K562 (cell line): ENCODE results near the gene CACNA1C. TPM values are rescaled to one million over a fixed set of nuclear protein-coding genes. Genes with fewer than 3 reads are reported as not detected.

ENCODE experiments used
- ATAC-seq: fragments of 200-7000 bp; cut with Tn5 transposase; 3 replicates; pipeline ENCODE4 v1.9.1; 2020; ENCODE audit warnings: moderate library complexity
- BruUV-seq: library from RNA; stranded (reverse); fragments of 400-500 nt; replicated peaks from 2 replicates; lab custom pipeline; 2021; lab: Mats Ljungman, UMichigan
- CTCF ChIA-PET: fragments of 300-600 bp; formaldehyde crosslinking; extraction: SDS; loops from one replicate; lab custom pipeline; 2021; ENCODE audit warnings: low intra/inter-chr PET ratio; lab: Yijun Ruan, JAX
- POLR2A ChIA-PET: fragments of 300-600, 350-650 bp; sonication (Branson Sonifier 250); formaldehyde crosslinking; extraction: SDS; loops from one replicate; lab custom pipeline; 2021; ENCODE audit warnings: antibody characterized with exemption, inconsistent platforms; lab: Yijun Ruan, JAX
- DNase-seq, 4 experiments: peaks; one replicate each; pipeline versions ENCODE4 v3.0.0 to v3.0.0-alpha.2; 2011 to 2018; ENCODE audit warnings: low spot score in 3 of 4, mixed read lengths in 3 of 4; ENCODE audit errors: extremely low read depth in 1 of 4
- FAIRE-seq: peaks from 2 replicates; lab custom pipeline; 2011; peaks lifted over from hg19 to GRCh38; lab: Jason Lieb, UNC
- H2AFZ ChIP-seq: 2 replicates; pipeline ENCODE4 v1.6.0; 2011; ENCODE audit warnings: low read depth, low read length, control low read depth, inconsistent platforms
- H3K27ac ChIP-seq: fragments of 200-600 bp; 3 replicates; pipeline ENCODE4 v1.8.0; 2011; ENCODE audit warnings: low read depth, mild to moderate bottlenecking, control low read depth, inconsistent platforms, low read length, moderate library complexity, mixed read lengths; ENCODE audit errors: extremely low read depth
- H3K27me3 ChIP-seq, 2 experiments: fragments of 300-600 bp in 1 of 2; 2 replicates in 1 of 2; 3 replicates in 1 of 2; pipeline versions ENCODE4 v1.6.0 to v1.8.0; 2011; ENCODE audit warnings: inconsistent platforms in 2 of 2, low read length in 2 of 2, mild to moderate bottlenecking in 1 of 2, mixed read lengths in 1 of 2, moderate library complexity in 1 of 2; ENCODE audit not compliant: control insufficient read depth in 2 of 2, insufficient read depth in 2 of 2
- H3K36me3 ChIP-seq: fragments of 300-600 bp; 3 replicates; pipeline ENCODE4 v1.8.0; 2011; ENCODE audit warnings: mild to moderate bottlenecking, low read length, inconsistent platforms; ENCODE audit not compliant: control insufficient read depth, insufficient read depth
- H3K4me1 ChIP-seq, 2 experiments: fragments of 200-600 bp in 1 of 2; replicated peaks in 1 of 2; 2 replicates in 1 of 2; 3 replicates in 1 of 2; pipeline versions ENCODE4 v1.5.1 to v1.8.0; 2011; ENCODE audit warnings: inconsistent platforms in 2 of 2, low read length in 2 of 2, mild to moderate bottlenecking in 1 of 2, mixed read lengths in 1 of 2, moderate library complexity in 1 of 2; ENCODE audit not compliant: control insufficient read depth in 2 of 2, insufficient read depth in 2 of 2
- H3K4me2 ChIP-seq: 2 replicates; pipeline ENCODE4 v1.6.1; 2011; ENCODE audit warnings: low read length, control low read depth, inconsistent platforms, mixed read lengths; ENCODE audit not compliant: insufficient read depth
- H3K4me3 ChIP-seq: fragments of 200-600 bp; sonication (generic), shearing (Covaris generic); 2 replicates; pipeline ENCODE4 v1.5.1; 2016; ENCODE audit warnings: control low read depth, inconsistent platforms
- H3K79me2 ChIP-seq: fragments of 200-600 bp; 3 replicates; pipeline ENCODE4 v1.8.0; 2011; ENCODE audit warnings: low read length, inconsistent platforms; ENCODE audit not compliant: control insufficient read depth, insufficient read depth
- H3K9ac ChIP-seq, 2 experiments: 2 replicates each; pipeline versions ENCODE4 v1.6.0 to v1.6.1; 2011; ENCODE audit warnings: low read depth in 2 of 2, low read length in 2 of 2, control low read depth in 1 of 2, inconsistent platforms in 1 of 2, mild to moderate bottlenecking in 1 of 2, mixed read lengths in 1 of 2; ENCODE audit not compliant: insufficient read depth in 1 of 2
- H3K9me1 ChIP-seq: one replicate; pipeline ENCODE4 v1.6.0; 2011; ENCODE audit warnings: inconsistent platforms, mild to moderate bottlenecking, low read length, moderate library complexity; ENCODE audit not compliant: control insufficient read depth, insufficient read depth
- H3K9me3 ChIP-seq: replicated peaks from 2 replicates; pipeline ENCODE4 v1.5.1; 2011; ENCODE audit warnings: low read depth, low read length, inconsistent platforms; ENCODE audit not compliant: control insufficient read depth, insufficient read depth
- H4K20me1 ChIP-seq: replicated peaks from 2 replicates; pipeline ENCODE4 v1.6.1; 2011; ENCODE audit warnings: low read length, inconsistent platforms, mixed read lengths; ENCODE audit not compliant: control insufficient read depth, insufficient read depth
- WGBS: fragments of 100-300 bp; shearing (Covaris generic); methylation state at CpG from one replicate; pipeline ENCODE4 v1.1.6; 2016; ENCODE audit warnings: low coverage, mixed read lengths; ENCODE audit not compliant: insufficient coverage; ENCODE audit errors: missing lambda C conversion rate; 5-methylcytosine and 5-hydroxymethylcytosine counted together
- in situ Hi-C: fragments of 300-500 bp; cut with MboI; formaldehyde crosslinking; loops from 4 replicates; pipeline ENCODE4 v1.15.0; 2018; ENCODE audit warnings: inconsistent platforms, mixed read lengths
- intact Hi-C: fragments of 100-400 bp; cut with micrococcal nuclease; formaldehyde crosslinking; loops from 2 replicates; pipeline ENCODE4 v1.14.2; 2022
- polyA plus RNA-seq, 8 experiments: library from polyadenylated mRNA; depleted of rRNA in 4 of 8; stranded (reverse) in 5 of 8; unstranded in 3 of 8; fragments of >200 nt; fragmentation: Nextera tagmentation in 2 of 8; fragmentation: Illumina TruSeq in 1 of 8; extraction: Ambion mirVana in 2 of 8; extraction: Trizol in 1 of 8; gene quantifications; 2 replicates each; pipeline versions ENCODE4 v1.2.1 to v1.2.3, GENCODE V29; 2011 to 2014; ENCODE audit warnings: inconsistent platforms in 1 of 8, missing spikeins in 1 of 8
- total RNA-seq, 7 experiments: library from RNA; depleted of rRNA in 6 of 7; stranded (reverse); fragments of >200 nt in 6 of 7; fragmentation: Illumina TruSeq in 2 of 7; extraction: Trizol in 2 of 7; gene quantifications; 2 replicates each; pipeline versions ENCODE4 v1.2.1 to v1.2.3, GENCODE V29; 2011 to 2021; ENCODE audit warnings: low replicate concordance in 1 of 7
- TF ChIP-seq, protein P1 (sequence below): sonication (generic); formaldehyde crosslinking; IDR thresholded peaks from 2 replicates; pipeline ENCODE4 v1.8.1; 2023; ENCODE audit warnings: mild to moderate bottlenecking, missing genetic modification reagents
- TF ChIP-seq, protein P2 (sequence below), 3 experiments: IDR thresholded peaks in 2 of 3; conservative IDR thresholded peaks in 1 of 3; 2 replicates each; pipeline ENCODE4 v1.5.1; 2011 to 2012; ENCODE audit warnings: low read length in 3 of 3, mild to moderate bottlenecking in 3 of 3, control low read depth in 2 of 3, improper control_type of control experiment in 1 of 3, inconsistent platforms in 1 of 3, low read depth in 1 of 3, mixed read lengths in 1 of 3, moderate library complexity in 1 of 3; ENCODE audit not compliant: insufficient read depth in 2 of 3

The CACNA1C gene
- total and polyA plus RNA-seq, 9 of the 15 experiments (the other 6 are each of a cell fraction or from before 2014, with no cell fraction given): not detected

- no peak for FAIRE-seq
- intact Hi-C loops: loop anchor here (5.0 kb wide), 2 partner anchors 223 to 523 kb away; no protein-coding TSS in a partner anchor
- Histone ChIP-seq H3K27me3 (peaks cover 0 to 28% of the 10 kb centered on the region in 2 experiments; a peak in 3 of 5 replicates), H3K9me3 (no peaks in the 10 kb centered on the region), H3K4me3 (no peak overlapping the region), H3K27ac (no peak overlapping the region), H4K20me1 (no peaks in the 10 kb centered on the region), H3K36me3 (no peaks in the 10 kb centered on the region), H3K4me1 (no peaks in the 10 kb centered on the region), H3K9ac (no peak overlapping the region), H3K79me2 (no peaks in the 10 kb centered on the region), H3K4me2 (no peak overlapping the region), H2AFZ (no peak overlapping the region), H3K9me1 (no peaks in the 10 kb centered on the region)
- in situ Hi-C loops: loop anchor here (10.0 to 25.0 kb wide), 2 partner anchors 228 to 526 kb away; no protein-coding TSS in a partner anchor
- ChIA-PET CTCF (interaction anchor here (0.6 kb wide), 1 partner anchor 59 kb away, joined by 3 read pairs; no protein-coding TSS in a partner anchor), POLR2A (no interaction called here)
- DNase-seq: no peak
- no TSS peak for BruUV-seq
- WGBS: 0% methylated on average over 5 of the region's 6 CpGs
- ATAC-seq: no peak
- TF ChIP-seq, protein P1, sequence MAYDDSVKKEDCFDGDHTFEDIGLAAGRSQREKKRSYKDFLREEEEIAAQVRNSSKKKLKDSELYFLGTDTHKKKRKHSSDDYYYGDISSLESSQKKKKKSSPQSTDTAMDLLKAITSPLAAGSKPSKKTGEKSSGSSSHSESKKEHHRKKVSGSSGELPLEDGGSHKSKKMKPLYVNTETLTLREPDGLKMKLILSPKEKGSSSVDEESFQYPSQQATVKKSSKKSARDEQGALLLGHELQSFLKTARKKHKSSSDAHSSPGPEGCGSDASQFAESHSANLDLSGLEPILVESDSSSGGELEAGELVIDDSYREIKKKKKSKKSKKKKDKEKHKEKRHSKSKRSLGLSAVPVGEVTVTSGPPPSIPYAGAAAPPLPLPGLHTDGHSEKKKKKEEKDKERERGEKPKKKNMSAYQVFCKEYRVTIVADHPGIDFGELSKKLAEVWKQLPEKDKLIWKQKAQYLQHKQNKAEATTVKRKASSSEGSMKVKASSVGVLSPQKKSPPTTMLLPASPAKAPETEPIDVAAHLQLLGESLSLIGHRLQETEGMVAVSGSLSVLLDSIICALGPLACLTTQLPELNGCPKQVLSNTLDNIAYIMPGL (CRISPR knock-in tag): no peak
- TF ChIP-seq, protein P2, sequence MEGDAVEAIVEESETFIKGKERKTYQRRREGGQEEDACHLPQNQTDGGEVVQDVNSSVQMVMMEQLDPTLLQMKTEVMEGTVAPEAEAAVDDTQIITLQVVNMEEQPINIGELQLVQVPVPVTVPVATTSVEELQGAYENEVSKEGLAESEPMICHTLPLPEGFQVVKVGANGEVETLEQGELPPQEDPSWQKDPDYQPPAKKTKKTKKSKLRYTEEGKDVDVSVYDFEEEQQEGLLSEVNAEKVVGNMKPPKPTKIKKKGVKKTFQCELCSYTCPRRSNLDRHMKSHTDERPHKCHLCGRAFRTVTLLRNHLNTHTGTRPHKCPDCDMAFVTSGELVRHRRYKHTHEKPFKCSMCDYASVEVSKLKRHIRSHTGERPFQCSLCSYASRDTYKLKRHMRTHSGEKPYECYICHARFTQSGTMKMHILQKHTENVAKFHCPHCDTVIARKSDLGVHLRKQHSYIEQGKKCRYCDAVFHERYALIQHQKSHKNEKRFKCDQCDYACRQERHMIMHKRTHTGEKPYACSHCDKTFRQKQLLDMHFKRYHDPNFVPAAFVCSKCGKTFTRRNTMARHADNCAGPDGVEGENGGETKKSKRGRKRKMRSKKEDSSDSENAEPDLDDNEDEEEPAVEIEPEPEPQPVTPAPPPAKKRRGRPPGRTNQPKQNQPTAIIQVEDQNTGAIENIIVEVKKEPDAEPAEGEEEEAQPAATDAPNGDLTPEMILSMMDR (IDR thresholded peaks at IDR 0.05 in 2 of 3, conservative IDR thresholded peaks at IDR 0.05 in 1 of 3; ENCODE audit: insufficient read depth in 2 of 3, low read depth in 1 of 3, low read length in 3 of 3): 0 out of 6 replicates have a peak, but pooled peaks of 1 of the 3 experiments have one; percentile 4
Observed at GRCh38 chr12:2058837-2059236, 6.0 kb downstream of the CACNA1C start.
